K562 (cell line): ENCODE data around the gene ICOSLG. TPM values are rescaled to one million over a fixed set of nuclear protein-coding genes. Genes with fewer than 3 reads are reported as not detected.
"Not testable (repeated sequence)": the region's sequence is repeated elsewhere in the genome, so short reads cannot be mapped to it uniquely, and the experiment has no call there.

Source experiments
- ATAC-seq: fragments of 200-7000 bp; cut with Tn5 transposase; 3 replicates; pipeline ENCODE4 v1.9.1; 2020; ENCODE audit warnings: moderate library complexity
- Bru-seq: library from RNA; stranded (reverse); fragments of 400-500 nt; gene quantifications from one replicate; lab custom pipeline; 2021; lab: Mats Ljungman, UMichigan
- BruChase-seq, 2 experiments: library from RNA; stranded (reverse); fragments of 400-500 nt; gene quantifications; one replicate each; lab custom pipeline; 2021; lab: Mats Ljungman, UMichigan
- BruUV-seq: library from RNA; stranded (reverse); fragments of 400-500 nt; replicated peaks from 2 replicates; lab custom pipeline; 2021; lab: Mats Ljungman, UMichigan
- CTCF ChIA-PET: fragments of 300-600 bp; formaldehyde crosslinking; extraction: SDS; loops from one replicate; lab custom pipeline; 2021; ENCODE audit warnings: low intra/inter-chr PET ratio; lab: Yijun Ruan, JAX
- POLR2A ChIA-PET: fragments of 300-600, 350-650 bp; sonication (Branson Sonifier 250); formaldehyde crosslinking; extraction: SDS; loops from one replicate; lab custom pipeline; 2021; ENCODE audit warnings: antibody characterized with exemption, inconsistent platforms; lab: Yijun Ruan, JAX
- DNase-seq, 4 experiments: peaks; one replicate each; pipeline versions ENCODE4 v3.0.0 to v3.0.0-alpha.2; 2011 to 2018; ENCODE audit warnings: low spot score in 3 of 4, mixed read lengths in 3 of 4; ENCODE audit errors: extremely low read depth in 1 of 4
- FAIRE-seq: peaks from 2 replicates; lab custom pipeline; 2011; peaks lifted over from hg19 to GRCh38; lab: Jason Lieb, UNC
- H2AFZ ChIP-seq: 2 replicates; pipeline ENCODE4 v1.6.0; 2011; ENCODE audit warnings: low read depth, low read length, control low read depth, inconsistent platforms
- H3K27ac ChIP-seq: fragments of 200-600 bp; 3 replicates; pipeline ENCODE4 v1.8.0; 2011; ENCODE audit warnings: low read depth, mild to moderate bottlenecking, control low read depth, inconsistent platforms, low read length, moderate library complexity, mixed read lengths; ENCODE audit errors: extremely low read depth
- H3K27me3 ChIP-seq, 2 experiments: fragments of 300-600 bp in 1 of 2; 2 replicates in 1 of 2; 3 replicates in 1 of 2; pipeline versions ENCODE4 v1.6.0 to v1.8.0; 2011; ENCODE audit warnings: inconsistent platforms in 2 of 2, low read length in 2 of 2, mild to moderate bottlenecking in 1 of 2, mixed read lengths in 1 of 2, moderate library complexity in 1 of 2; ENCODE audit not compliant: control insufficient read depth in 2 of 2, insufficient read depth in 2 of 2
- H3K36me3 ChIP-seq: fragments of 300-600 bp; 3 replicates; pipeline ENCODE4 v1.8.0; 2011; ENCODE audit warnings: mild to moderate bottlenecking, low read length, inconsistent platforms; ENCODE audit not compliant: control insufficient read depth, insufficient read depth
- H3K4me1 ChIP-seq, 2 experiments: fragments of 200-600 bp in 1 of 2; replicated peaks in 1 of 2; 2 replicates in 1 of 2; 3 replicates in 1 of 2; pipeline versions ENCODE4 v1.5.1 to v1.8.0; 2011; ENCODE audit warnings: inconsistent platforms in 2 of 2, low read length in 2 of 2, mild to moderate bottlenecking in 1 of 2, mixed read lengths in 1 of 2, moderate library complexity in 1 of 2; ENCODE audit not compliant: control insufficient read depth in 2 of 2, insufficient read depth in 2 of 2
- H3K4me2 ChIP-seq: 2 replicates; pipeline ENCODE4 v1.6.1; 2011; ENCODE audit warnings: low read length, control low read depth, inconsistent platforms, mixed read lengths; ENCODE audit not compliant: insufficient read depth
- H3K4me3 ChIP-seq: fragments of 200-600 bp; sonication (generic), shearing (Covaris generic); 2 replicates; pipeline ENCODE4 v1.5.1; 2016; ENCODE audit warnings: control low read depth, inconsistent platforms
- H3K79me2 ChIP-seq: fragments of 200-600 bp; 3 replicates; pipeline ENCODE4 v1.8.0; 2011; ENCODE audit warnings: low read length, inconsistent platforms; ENCODE audit not compliant: control insufficient read depth, insufficient read depth
- H3K9ac ChIP-seq, 2 experiments: 2 replicates each; pipeline versions ENCODE4 v1.6.0 to v1.6.1; 2011; ENCODE audit warnings: low read depth in 2 of 2, low read length in 2 of 2, control low read depth in 1 of 2, inconsistent platforms in 1 of 2, mild to moderate bottlenecking in 1 of 2, mixed read lengths in 1 of 2; ENCODE audit not compliant: insufficient read depth in 1 of 2
- H3K9me1 ChIP-seq: one replicate; pipeline ENCODE4 v1.6.0; 2011; ENCODE audit warnings: inconsistent platforms, mild to moderate bottlenecking, low read length, moderate library complexity; ENCODE audit not compliant: control insufficient read depth, insufficient read depth
- H3K9me3 ChIP-seq: replicated peaks from 2 replicates; pipeline ENCODE4 v1.5.1; 2011; ENCODE audit warnings: low read depth, low read length, inconsistent platforms; ENCODE audit not compliant: control insufficient read depth, insufficient read depth
- H4K20me1 ChIP-seq: replicated peaks from 2 replicates; pipeline ENCODE4 v1.6.1; 2011; ENCODE audit warnings: low read length, inconsistent platforms, mixed read lengths; ENCODE audit not compliant: control insufficient read depth, insufficient read depth
- WGBS: fragments of 100-300 bp; shearing (Covaris generic); methylation state at CpG from one replicate; pipeline ENCODE4 v1.1.6; 2016; ENCODE audit warnings: low coverage, mixed read lengths; ENCODE audit not compliant: insufficient coverage; ENCODE audit errors: missing lambda C conversion rate; 5-methylcytosine and 5-hydroxymethylcytosine counted together
- in situ Hi-C: fragments of 300-500 bp; cut with MboI; formaldehyde crosslinking; loops from 4 replicates; pipeline ENCODE4 v1.15.0; 2018; ENCODE audit warnings: inconsistent platforms, mixed read lengths
- intact Hi-C: fragments of 100-400 bp; cut with micrococcal nuclease; formaldehyde crosslinking; loops from 2 replicates; pipeline ENCODE4 v1.14.2; 2022
- long read RNA-seq, 3 experiments: library from polyadenylated mRNA in 2 of 3; library from RNA in 1 of 3; unstranded in 2 of 3; stranded (forward) in 1 of 3; transcript quantifications; one replicate each; pipeline ENCODE4 v2.0.0, GENCODE V29; 2019 to 2022
- polyA minus RNA-seq, 3 experiments: library from RNA; depleted of rRNA, polyadenylated mRNA; stranded (reverse); fragments of >200 nt; gene quantifications; 2 replicates each; pipeline ENCODE4 v1.2.3, GENCODE V29; 2011
- polyA plus RNA-seq, 8 experiments: library from polyadenylated mRNA; depleted of rRNA in 4 of 8; stranded (reverse) in 5 of 8; unstranded in 3 of 8; fragments of >200 nt; fragmentation: Nextera tagmentation in 2 of 8; fragmentation: Illumina TruSeq in 1 of 8; extraction: Ambion mirVana in 2 of 8; extraction: Trizol in 1 of 8; gene quantifications; 2 replicates each; pipeline versions ENCODE4 v1.2.1 to v1.2.3, GENCODE V29; 2011 to 2014; ENCODE audit warnings: inconsistent platforms in 1 of 8, missing spikeins in 1 of 8
- total RNA-seq, 7 experiments: library from RNA; depleted of rRNA in 6 of 7; stranded (reverse); fragments of >200 nt in 6 of 7; fragmentation: Illumina TruSeq in 2 of 7; extraction: Trizol in 2 of 7; gene quantifications; 2 replicates each; pipeline versions ENCODE4 v1.2.1 to v1.2.3, GENCODE V29; 2011 to 2021; ENCODE audit warnings: low replicate concordance in 1 of 7

Gene ICOSLG
- 3.5 and 9.0 TPM in 2 replicates for total RNA-seq (2011; cell fraction: chromatin; rRNA removed; ENCODE audit: low replicate concordance)
- 2.5 and 7.2 TPM in 2 replicates for total RNA-seq (2011; cell fraction: nucleolus; rRNA removed)
- 2.3 and 3.1 TPM in 2 replicates for total RNA-seq (2011; cell fraction: nucleoplasm; rRNA removed)
- total RNA-seq (2014; rRNA removed) (0.18 and 0.24 TPM in 2 replicates), total RNA-seq (2014; rRNA removed; fragmentation: Illumina TruSeq; extraction: Trizol) (0.07 TPM in 1 of 2 replicates, not detected in the other), total RNA-seq (2015; rRNA removed; fragmentation: Illumina TruSeq; extraction: Trizol) (0.07 and 0.19 TPM in 2 replicates), total RNA-seq (2021) (0.34 and 0.62 TPM in 2 replicates), polyA plus RNA-seq (2011; rRNA removed) (1.4 and 2.8 TPM in 2 replicates), polyA plus RNA-seq (2014; fragmentation: Illumina TruSeq; extraction: Trizol) (0.15 and 0.39 TPM in 2 replicates), polyA plus RNA-seq (2014; fragmentation: Nextera tagmentation; extraction: Ambion mirVana) (under 1 TPM; 0.01 TPM), polyA plus RNA-seq (2014; rRNA removed) (0.15 and 0.23 TPM in 2 replicates), polyA minus RNA-seq (2011; rRNA and poly(A)+ RNA removed) (1.1 and 2.7 TPM in 2 replicates), Bru-seq, nascent RNA (percentile 13 among the genes with signal in this experiment), BruChase-seq, experiment 1, labeled RNA remaining after a 2-hour chase (percentile 5 among the genes with signal in this experiment), BruChase-seq, experiment 2, labeled RNA remaining after a 6-hour chase (percentile 6 among the genes with signal in this experiment)
- polyA plus RNA-seq (2011; cell fraction: cytosol; rRNA removed): 1.0 and 1.1 TPM in 2 replicates
- polyA plus RNA-seq (2011; cell fraction: nucleus; rRNA removed): 3.8 and 5.3 TPM in 2 replicates
- 2.4 and 4.3 TPM in 2 replicates for polyA plus RNA-seq (2012)
- 1.6 and 2.2 TPM in 2 replicates for polyA minus RNA-seq (2011; cell fraction: cytosol; rRNA and poly(A)+ RNA removed)
- 1.1 and 2.2 TPM in 2 replicates for polyA minus RNA-seq (2011; cell fraction: nucleus; rRNA and poly(A)+ RNA removed)
- long read RNA-seq, experiment 1: 0 reads
- long read RNA-seq, experiment 2, partial matches to known transcripts: 2 of 2 reads
- long read RNA-seq, experiment 2, other reads (novel, unspliced or antisense): 0 of 2 reads
- long read RNA-seq, experiment 3: 0 reads

DNA sequence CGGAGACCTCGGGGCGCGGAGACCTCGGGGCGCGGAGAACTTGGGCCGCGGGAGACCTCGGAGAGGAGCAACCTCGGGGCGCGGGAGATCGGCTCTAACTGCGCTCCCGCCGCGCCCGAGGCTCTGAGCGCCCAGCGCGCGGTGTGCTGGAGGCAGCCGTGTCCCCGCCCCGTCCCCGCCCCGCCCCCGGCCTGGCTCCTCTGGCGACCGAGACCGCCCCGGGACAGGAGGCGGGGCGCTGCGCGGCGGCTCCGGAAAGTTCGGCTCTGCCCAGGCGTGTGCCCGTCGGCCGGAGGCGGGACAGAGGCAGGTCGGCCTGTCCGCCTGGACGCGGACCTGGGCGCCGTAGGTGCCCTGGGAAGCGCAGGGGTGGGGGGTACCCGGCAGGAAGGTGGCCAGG is at the start of gene ICOSLG:
TSS of gene ICOSLG (minus strand) at position 102 of the 400 bp plus-strand sequence. CDS start 126 bp downstream, outside the sequence.
- CTCF ChIA-PET, H4K20me1 ChIP-seq, H3K4me3 ChIP-seq, H3K9ac ChIP-seq, H3K27ac ChIP-seq, BruUV-seq, H3K4me1 ChIP-seq, POLR2A ChIA-PET, H3K4me2 ChIP-seq, H3K9me3 ChIP-seq, FAIRE-seq, DNase-seq, H3K36me3 ChIP-seq, in situ Hi-C loops, H2AFZ ChIP-seq, H3K79me2 ChIP-seq, intact Hi-C loops, H3K9me1 ChIP-seq, H3K27me3 ChIP-seq: not testable (repeated sequence)
- peak; percentile 87 for ATAC-seq
- no CpG with 5 or more reads among the region's 53 CpGs for WGBS
